A549 (cell line): ENCODE measurements around the gene ZNF280A.

Experiments used
- FOSB ChIP-seq: fragments of 250-450 bp; sonication (Bioruptor Pico); IDR thresholded peaks from 2 replicates; pipeline ENCODE4 v1.5.0; 2020; ENCODE audit warnings: mild to moderate bottlenecking, moderate library complexity
- FOSL2 ChIP-seq, 2 experiments: fragments of 450-650 bp in 1 of 2; fragments of >200 bp in 1 of 2; sonication (Bioruptor Twin) in 1 of 2; formaldehyde crosslinking; IDR thresholded peaks; 2 replicates each; pipeline versions ENCODE4 v1.5.0 to v1.6.1; 2016 to 2020; ENCODE audit warnings: mild to moderate bottlenecking in 1 of 2, moderate library complexity in 1 of 2
- HMGXB4 ChIP-seq: fragments of 250-450 bp; sonication (Bioruptor Pico); IDR thresholded peaks from 2 replicates; pipeline ENCODE4 v1.5.0; 2021; ENCODE audit warnings: mild to moderate bottlenecking, moderate library complexity, borderline replicate concordance
- JUN ChIP-seq, 2 experiments: fragments of >200 bp; sonication (Bioruptor Twin); formaldehyde crosslinking; IDR thresholded peaks; 2 replicates in 1 of 2; 3 replicates in 1 of 2; pipeline ENCODE4 v1.6.1; 2016 to 2017
- MAX ChIP-seq: IDR thresholded peaks from 2 replicates; pipeline ENCODE4 v1.6.1; 2012
- NFE2L2 ChIP-seq: fragments of 150-350 bp; conservative IDR thresholded peaks from 2 replicates; pipeline ENCODE4 v1.6.1; 2014; ENCODE audit warnings: low read length
- RAD21 ChIP-seq, 2 experiments: fragments of >200 bp in 1 of 2; sonication (Bioruptor Twin) in 1 of 2; formaldehyde crosslinking in 1 of 2; IDR thresholded peaks in 1 of 2; conservative IDR thresholded peaks in 1 of 2; 2 replicates in 1 of 2; 3 replicates in 1 of 2; pipeline ENCODE4 v1.6.1; 2012 to 2018; ENCODE audit warnings: inconsistent platforms in 1 of 2
- RCOR1 ChIP-seq: fragments of 150-350 bp; IDR thresholded peaks from 2 replicates; pipeline ENCODE4 v1.6.1; 2014; ENCODE audit warnings: antibody characterized with exemption, low read length, low read depth
- TF ChIP-seq, protein P1 (sequence below): fragments of >200 bp; sonication (Bioruptor Twin); formaldehyde crosslinking; IDR thresholded peaks from 3 replicates; pipeline ENCODE4 v1.5.1; 2016

GRCh38 chr22:22534604-22535415 is 14.7 kb upstream of the ZNF280A start:
- TF ChIP-seq HMGXB4 (CRISPR knock-in tag) (no peak), JUN (IDR thresholded peaks at IDR 0.05) (no peak), NFE2L2 (no peak), FOSL2 (IDR thresholded peaks at IDR 0.05) (no peak), FOSL2 (CRISPR knock-in tag; IDR thresholded peaks at IDR 0.05) (no peak), MAX (no peak), RCOR1 (no peak), RAD21 (conservative IDR thresholded peaks at IDR 0.05 in 1 of 2, IDR thresholded peaks at IDR 0.05 in 1 of 2) (no peak), FOSB (no peak)
- TF ChIP-seq, protein P1, sequence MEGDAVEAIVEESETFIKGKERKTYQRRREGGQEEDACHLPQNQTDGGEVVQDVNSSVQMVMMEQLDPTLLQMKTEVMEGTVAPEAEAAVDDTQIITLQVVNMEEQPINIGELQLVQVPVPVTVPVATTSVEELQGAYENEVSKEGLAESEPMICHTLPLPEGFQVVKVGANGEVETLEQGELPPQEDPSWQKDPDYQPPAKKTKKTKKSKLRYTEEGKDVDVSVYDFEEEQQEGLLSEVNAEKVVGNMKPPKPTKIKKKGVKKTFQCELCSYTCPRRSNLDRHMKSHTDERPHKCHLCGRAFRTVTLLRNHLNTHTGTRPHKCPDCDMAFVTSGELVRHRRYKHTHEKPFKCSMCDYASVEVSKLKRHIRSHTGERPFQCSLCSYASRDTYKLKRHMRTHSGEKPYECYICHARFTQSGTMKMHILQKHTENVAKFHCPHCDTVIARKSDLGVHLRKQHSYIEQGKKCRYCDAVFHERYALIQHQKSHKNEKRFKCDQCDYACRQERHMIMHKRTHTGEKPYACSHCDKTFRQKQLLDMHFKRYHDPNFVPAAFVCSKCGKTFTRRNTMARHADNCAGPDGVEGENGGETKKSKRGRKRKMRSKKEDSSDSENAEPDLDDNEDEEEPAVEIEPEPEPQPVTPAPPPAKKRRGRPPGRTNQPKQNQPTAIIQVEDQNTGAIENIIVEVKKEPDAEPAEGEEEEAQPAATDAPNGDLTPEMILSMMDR = no peak
